Endothelial cell (in vitro differentiated cells): Measurements from ENCODE around the gene ITM2C. TPM values are rescaled to one million over a fixed set of nuclear protein-coding genes. Genes with fewer than 3 reads are reported as not detected.

Experiments used
- DNase-seq: peaks from one replicate; pipeline ENCODE4 v3.0.0; 2021; ENCODE audit warnings: low spot score
- H3K27ac Mint-ChIP-seq: one replicate; pipeline ENCODE4 v1.8.0; 2021; ENCODE audit warnings: mixed read lengths, inconsistent platforms; ENCODE audit not compliant: unreplicated experiment
- H3K27me3 Mint-ChIP-seq: one replicate; pipeline ENCODE4 v1.8.0; 2021; ENCODE audit warnings: mild to moderate bottlenecking, moderate library complexity, mixed read lengths, inconsistent platforms; ENCODE audit not compliant: unreplicated experiment
- H3K36me3 Mint-ChIP-seq: one replicate; pipeline ENCODE4 v1.8.0; 2021; ENCODE audit warnings: mild to moderate bottlenecking, low read depth, mixed read lengths, inconsistent platforms; ENCODE audit not compliant: unreplicated experiment
- H3K4me1 Mint-ChIP-seq: one replicate; pipeline ENCODE4 v1.8.0; 2021; ENCODE audit warnings: mild to moderate bottlenecking, mixed read lengths, inconsistent platforms; ENCODE audit not compliant: unreplicated experiment
- H3K4me3 Mint-ChIP-seq: one replicate; pipeline ENCODE4 v1.8.0; 2021; ENCODE audit warnings: mild to moderate bottlenecking, mixed read lengths, inconsistent platforms; ENCODE audit not compliant: unreplicated experiment
- H3K9me3 Mint-ChIP-seq: one replicate; pipeline ENCODE4 v1.8.0; 2021; ENCODE audit warnings: mixed read lengths, inconsistent platforms; ENCODE audit not compliant: unreplicated experiment
- total RNA-seq: library from RNA; stranded (reverse); fragmentation: NEBNext Ultra II Directional; extraction: Animal tissue kit (Norgen Biotek cat#: 25700); gene quantifications from one replicate; pipeline ENCODE4 v1.2.1, GENCODE V29; 2021; ENCODE audit not compliant: unreplicated experiment
- TF ChIP-seq, protein P1 (sequence below): fragments of 200-600 bp; sonication (generic); IDR thresholded peaks from one replicate; pipeline ENCODE4 v1.5.0; 2021; ENCODE audit warnings: antibody characterized with exemption; ENCODE audit not compliant: unreplicated experiment

The ITM2C gene
- total RNA-seq, 1 donor from 2014 or later: 279 TPM

DNA sequence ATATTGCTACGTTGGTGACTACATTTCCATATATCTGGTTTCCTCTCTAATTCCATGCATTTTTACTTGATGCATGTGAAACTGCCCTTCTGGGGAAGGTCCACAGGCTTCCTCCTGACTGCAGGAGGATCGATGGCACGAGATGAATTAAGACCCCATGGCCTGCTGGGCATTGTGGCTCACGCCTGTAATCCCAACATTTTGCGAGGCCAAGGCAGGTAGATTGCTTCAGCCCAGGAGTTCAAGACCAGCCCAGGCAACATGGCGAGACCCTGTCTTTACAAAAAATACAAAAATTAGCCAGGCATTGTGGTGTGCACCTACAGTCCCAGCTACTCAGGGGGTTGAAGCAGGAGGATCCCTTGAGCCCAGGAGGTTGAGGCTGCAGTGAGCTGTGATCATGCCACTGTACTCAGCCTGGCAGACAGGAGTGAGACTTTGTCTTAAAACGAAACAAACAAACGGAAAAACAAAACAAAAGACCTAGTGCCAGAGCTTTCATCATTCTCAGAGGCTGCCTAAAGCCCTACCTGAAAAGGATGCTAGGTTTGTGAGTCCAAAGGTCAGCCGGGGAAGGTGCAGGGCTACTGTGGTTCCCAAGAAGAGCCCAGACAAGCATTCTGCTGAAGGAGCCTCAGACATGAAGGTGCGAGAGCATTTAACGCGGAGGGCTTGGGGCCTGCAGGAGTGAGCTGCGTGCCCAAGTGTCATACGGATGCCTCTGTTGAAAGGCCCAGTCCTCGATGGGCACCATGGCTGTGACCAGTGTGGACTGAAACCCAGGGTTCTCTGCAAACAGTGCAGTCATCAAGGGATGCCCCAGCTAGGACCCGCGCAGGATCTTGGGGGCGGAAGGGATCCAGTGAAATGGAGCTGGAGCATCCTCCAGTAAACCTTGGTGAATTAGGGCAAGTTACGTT is 38.7 kb downstream of the ITM2C start:
- H3K4me3 Mint-ChIP-seq: no peak overlapping the region
- peaks cover 26% of the 10 kb centered on the region for H3K4me1 Mint-ChIP-seq
- TF ChIP-seq, protein P1, sequence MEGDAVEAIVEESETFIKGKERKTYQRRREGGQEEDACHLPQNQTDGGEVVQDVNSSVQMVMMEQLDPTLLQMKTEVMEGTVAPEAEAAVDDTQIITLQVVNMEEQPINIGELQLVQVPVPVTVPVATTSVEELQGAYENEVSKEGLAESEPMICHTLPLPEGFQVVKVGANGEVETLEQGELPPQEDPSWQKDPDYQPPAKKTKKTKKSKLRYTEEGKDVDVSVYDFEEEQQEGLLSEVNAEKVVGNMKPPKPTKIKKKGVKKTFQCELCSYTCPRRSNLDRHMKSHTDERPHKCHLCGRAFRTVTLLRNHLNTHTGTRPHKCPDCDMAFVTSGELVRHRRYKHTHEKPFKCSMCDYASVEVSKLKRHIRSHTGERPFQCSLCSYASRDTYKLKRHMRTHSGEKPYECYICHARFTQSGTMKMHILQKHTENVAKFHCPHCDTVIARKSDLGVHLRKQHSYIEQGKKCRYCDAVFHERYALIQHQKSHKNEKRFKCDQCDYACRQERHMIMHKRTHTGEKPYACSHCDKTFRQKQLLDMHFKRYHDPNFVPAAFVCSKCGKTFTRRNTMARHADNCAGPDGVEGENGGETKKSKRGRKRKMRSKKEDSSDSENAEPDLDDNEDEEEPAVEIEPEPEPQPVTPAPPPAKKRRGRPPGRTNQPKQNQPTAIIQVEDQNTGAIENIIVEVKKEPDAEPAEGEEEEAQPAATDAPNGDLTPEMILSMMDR: no peak
- H3K36me3 Mint-ChIP-seq: no peaks in the 10 kb centered on the region
- DNase-seq: no peak
- no peaks in the 10 kb centered on the region for H3K9me3 Mint-ChIP-seq
- no peak overlapping the region for H3K27ac Mint-ChIP-seq
- H3K27me3 Mint-ChIP-seq: peaks cover 19% of the 10 kb centered on the region

DNA sequence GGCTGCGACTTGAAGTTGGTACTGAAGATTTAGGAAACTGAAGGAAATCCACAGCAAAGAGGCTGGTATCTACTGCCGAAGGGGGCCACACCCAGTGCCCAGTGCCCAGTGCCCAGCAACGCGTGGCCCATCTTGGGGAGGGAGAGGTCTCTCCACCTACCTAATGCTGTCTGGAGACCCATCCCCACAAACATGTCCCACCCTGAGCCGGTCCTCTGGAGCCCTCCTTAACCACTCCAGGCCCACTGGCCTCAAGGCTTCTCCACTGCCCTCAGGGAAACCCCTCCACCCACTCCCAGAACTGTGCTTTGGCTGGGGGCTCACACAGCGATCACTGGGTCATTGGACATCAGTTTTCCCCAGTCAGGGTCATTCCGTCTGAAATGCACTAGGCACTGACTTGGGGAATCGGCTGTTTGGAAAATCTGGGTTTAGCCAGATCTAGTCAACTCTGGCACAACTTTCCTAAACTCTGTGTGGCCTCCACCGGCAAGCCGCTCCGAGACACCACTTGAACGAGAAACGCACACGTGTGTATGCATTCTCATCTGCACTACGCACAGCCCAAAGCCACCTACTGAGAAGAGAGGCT is 40.2 kb downstream of the ITM2C start:
- Mint-ChIP-seq H3K4me3 (no peak overlapping the region), H3K27ac (no peak overlapping the region), H3K4me1 (peaks cover 20% of the 10 kb centered on the region), H3K36me3 (no peaks in the 10 kb centered on the region), H3K9me3 (no peaks in the 10 kb centered on the region), H3K27me3 (peaks cover 15% of the 10 kb centered on the region)
- TF ChIP-seq, protein P1: no peak
- DNase-seq: no peak

DNA sequence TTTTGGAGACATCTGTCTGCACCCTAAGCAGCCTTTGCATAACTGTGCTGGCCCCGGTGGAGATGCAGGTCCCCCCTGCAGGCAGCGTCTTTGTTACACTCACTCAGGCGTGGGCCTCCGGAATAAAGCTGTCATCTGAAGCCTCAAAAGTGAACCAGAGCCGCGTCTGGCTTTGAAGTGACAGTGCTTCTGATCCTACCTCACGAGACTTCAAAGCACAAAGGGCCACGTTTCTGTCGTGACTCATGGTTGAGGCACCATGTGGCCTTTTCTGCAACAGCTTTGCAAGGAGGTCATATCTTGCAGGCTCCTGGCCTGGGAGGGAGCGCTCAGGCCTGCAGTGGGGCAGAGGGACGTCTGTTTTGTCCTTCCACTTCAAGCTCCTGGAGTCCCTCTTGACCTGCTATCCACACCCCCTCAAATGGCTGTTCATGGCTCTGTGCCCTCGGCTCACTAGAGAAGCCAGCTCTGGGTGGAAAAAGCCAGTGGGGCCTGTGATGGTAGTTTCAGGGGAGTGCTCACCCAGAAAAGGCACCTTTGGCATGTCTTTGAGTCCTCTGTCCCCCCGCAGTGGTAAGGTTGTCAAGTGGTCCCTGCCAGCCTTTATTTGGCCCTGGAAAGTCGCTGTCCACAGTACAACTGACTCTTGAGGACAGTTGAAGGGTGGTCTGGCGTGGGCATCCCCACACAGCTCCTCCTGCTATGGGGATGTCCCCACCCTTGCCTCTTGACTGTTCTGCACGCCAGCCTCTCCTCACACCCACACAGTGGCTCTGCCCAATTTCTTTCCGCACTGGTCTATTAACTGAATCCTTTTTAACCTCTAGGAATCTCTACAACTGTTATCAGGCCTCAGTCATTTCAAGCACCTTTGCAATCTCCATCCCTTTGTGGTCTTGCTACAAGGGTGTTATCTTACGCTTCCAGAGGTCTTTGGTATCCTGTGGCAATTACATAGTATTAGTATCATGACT is 41.0 kb downstream of the ITM2C start:
- no peak overlapping the region for H3K27ac Mint-ChIP-seq
- H3K9me3 Mint-ChIP-seq: no peaks in the 10 kb centered on the region
- peak overlapping the region; percentile 40 for H3K4me3 Mint-ChIP-seq
- DNase-seq: no peak
- TF ChIP-seq, protein P1: no peak
- H3K4me1 Mint-ChIP-seq: peaks cover 20% of the 10 kb centered on the region
- no peaks in the 10 kb centered on the region for H3K36me3 Mint-ChIP-seq
- H3K27me3 Mint-ChIP-seq: peaks cover 15% of the 10 kb centered on the region

DNA sequence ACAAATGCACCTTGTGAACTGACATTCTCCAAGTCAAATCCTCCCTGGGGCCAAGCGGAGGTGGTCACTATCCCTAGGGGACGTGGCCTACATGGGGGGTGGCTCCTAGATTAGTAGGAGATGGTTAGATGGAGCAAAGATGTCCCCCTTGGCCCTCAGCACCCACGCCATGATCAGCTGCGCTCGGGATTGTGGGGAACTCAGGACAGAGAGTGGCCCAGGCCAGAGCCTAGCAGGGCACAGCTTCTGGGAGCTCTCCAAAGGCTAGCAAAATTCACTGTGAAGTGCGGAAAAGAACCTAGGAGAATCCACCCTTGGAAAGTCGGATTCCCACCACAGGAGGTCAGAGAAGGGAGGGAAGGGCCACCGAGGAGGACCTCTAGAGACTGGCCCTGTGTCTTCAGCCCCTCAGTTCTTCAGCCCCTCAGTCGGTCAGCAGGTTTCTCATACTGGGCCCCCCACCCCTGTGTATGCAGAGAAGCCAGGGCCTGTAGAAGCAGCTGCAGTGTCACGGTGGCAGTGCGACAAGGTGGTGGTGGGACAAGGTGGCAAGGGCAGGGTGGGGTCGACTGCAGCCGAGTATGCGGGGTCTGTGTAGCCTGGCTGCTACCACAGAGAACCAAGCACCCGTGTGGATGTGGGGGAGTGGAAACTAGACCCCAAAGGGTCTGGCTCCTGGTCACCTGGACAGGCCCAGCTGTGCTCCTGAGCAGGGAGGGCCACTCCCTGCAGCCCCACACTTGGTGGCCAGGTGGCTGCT is 41.9 kb downstream of the ITM2C start:
- Mint-ChIP-seq H3K9me3 (no peaks in the 10 kb centered on the region), H3K4me3 (peak overlapping the region; percentile 40), H3K36me3 (no peaks in the 10 kb centered on the region), H3K4me1 (peaks cover 20% of the 10 kb centered on the region), H3K27ac (no peak overlapping the region), H3K27me3 (peaks cover 14% of the 10 kb centered on the region)
- no peak for DNase-seq
- TF ChIP-seq, protein P1: no peak
